Left lung (tissue), 10 donors: ENCODE measurements around the gene ABHD5. TPM values are rescaled to one million over a fixed set of nuclear protein-coding genes. Genes with fewer than 3 reads are reported as not detected.

Source experiments
- ATAC-seq: fragments of 200-7000 bp; cut with Tn5 transposase; one replicate; pipeline ENCODE4 v1.9.1; 2020; ENCODE audit warnings: moderate library complexity
- DNase-seq, 4 donors: peaks; one replicate each; pipeline ENCODE4 v3.0.0-alpha.2; 2013 to 2020
- H3K27ac ChIP-seq, 2 donors: fragments of 200-600 bp; sonication (generic) in 1 of 2; one replicate each; pipeline versions ENCODE4 v1.5.0 to v1.8.0; 2020 to 2021
- H3K27me3 ChIP-seq, 2 donors: fragments of 200-600 bp; sonication (generic) in 1 of 2; one replicate each; pipeline versions ENCODE4 v1.5.0 to v1.8.0; 2020 to 2021
- H3K36me3 ChIP-seq, 2 donors: fragments of 200-600 bp; sonication (generic) in 1 of 2; one replicate each; pipeline versions ENCODE4 v1.5.0 to v1.8.0; 2020 to 2021
- H3K4me1 ChIP-seq, 2 donors: fragments of 200-600 bp; one replicate each; pipeline ENCODE4 v1.8.0; 2021
- H3K4me3 ChIP-seq, 2 donors: fragments of 200-600 bp; sonication (generic) in 1 of 2; one replicate each; pipeline versions ENCODE4 v1.5.0 to v1.8.0; 2020 to 2021; ENCODE audit warnings: mild to moderate bottlenecking in 1 of 2
- H3K9me3 ChIP-seq, 2 donors: fragments of 200-600 bp; sonication (generic) in 1 of 2; one replicate each; pipeline versions ENCODE4 v1.5.0 to v1.8.0; 2020 to 2021
- intact Hi-C, 2 donors: fragments of 100-400 bp; cut with DNase I; formaldehyde crosslinking; loops; one replicate each; pipeline versions ENCODE4 v1.11.2 to v1.14.2; 2022
- polyA plus RNA-seq, 6 donors: library from polyadenylated mRNA; unstranded; fragments of 120-200 nt; gene quantifications; one replicate each; pipeline ENCODE4 v1.2.1, GENCODE V29; 2013; ENCODE audit not compliant: insufficient read length in 6 of 6
- total RNA-seq, 2 donors: library from RNA; stranded (reverse); fragmentation: NEBNext Ultra II Directional; extraction: Animal tissue kit (Norgen Biotek cat#: 25700); gene quantifications; one replicate each; pipeline ENCODE4 v1.2.1, GENCODE V29; 2021
- TF ChIP-seq, protein P1 (sequence below), 2 donors: fragments of 200-600 bp; sonication (generic) in 1 of 2; IDR thresholded peaks; one replicate each; pipeline versions ENCODE4 v1.5.0 to v1.8.0; 2021; ENCODE audit warnings: antibody characterized with exemption in 2 of 2
- donor health status: DM: no; HTN: yes; CAD: no.
- donor health status: DM: no; HTN: no; CAD: no.

ABHD5 gene
- total and polyA plus RNA-seq, 8 donors, result 14.2 to 41.0 (median 17.2) TPM

DNA sequence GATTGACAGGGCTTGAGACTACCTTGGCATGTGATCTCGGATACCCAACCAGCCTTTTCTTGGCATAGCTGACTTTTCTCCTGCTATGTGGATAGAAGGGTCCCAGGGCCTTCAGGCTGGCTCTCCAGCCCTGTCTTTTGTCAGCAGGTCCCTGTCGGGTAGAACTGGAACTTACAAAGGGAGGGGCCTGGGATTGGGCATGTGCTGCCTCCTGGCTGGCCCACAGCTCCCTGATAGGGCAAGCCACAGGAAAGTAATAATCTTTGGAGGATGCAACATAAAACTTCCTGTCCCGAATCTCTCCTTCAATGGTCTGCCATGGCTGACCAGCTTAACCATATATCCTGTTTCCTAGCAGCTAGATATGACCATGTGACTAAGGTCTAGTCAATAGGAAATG, 89.1 kb downstream of the ABHD5 start:
- no peak for ATAC-seq
- H3K36me3 ChIP-seq, result no peaks in the 10 kb centered on the region
- H3K27me3 ChIP-seq, result no peaks in the 10 kb centered on the region
- intact Hi-C loops, result no loop called here
- TF ChIP-seq, protein P1, sequence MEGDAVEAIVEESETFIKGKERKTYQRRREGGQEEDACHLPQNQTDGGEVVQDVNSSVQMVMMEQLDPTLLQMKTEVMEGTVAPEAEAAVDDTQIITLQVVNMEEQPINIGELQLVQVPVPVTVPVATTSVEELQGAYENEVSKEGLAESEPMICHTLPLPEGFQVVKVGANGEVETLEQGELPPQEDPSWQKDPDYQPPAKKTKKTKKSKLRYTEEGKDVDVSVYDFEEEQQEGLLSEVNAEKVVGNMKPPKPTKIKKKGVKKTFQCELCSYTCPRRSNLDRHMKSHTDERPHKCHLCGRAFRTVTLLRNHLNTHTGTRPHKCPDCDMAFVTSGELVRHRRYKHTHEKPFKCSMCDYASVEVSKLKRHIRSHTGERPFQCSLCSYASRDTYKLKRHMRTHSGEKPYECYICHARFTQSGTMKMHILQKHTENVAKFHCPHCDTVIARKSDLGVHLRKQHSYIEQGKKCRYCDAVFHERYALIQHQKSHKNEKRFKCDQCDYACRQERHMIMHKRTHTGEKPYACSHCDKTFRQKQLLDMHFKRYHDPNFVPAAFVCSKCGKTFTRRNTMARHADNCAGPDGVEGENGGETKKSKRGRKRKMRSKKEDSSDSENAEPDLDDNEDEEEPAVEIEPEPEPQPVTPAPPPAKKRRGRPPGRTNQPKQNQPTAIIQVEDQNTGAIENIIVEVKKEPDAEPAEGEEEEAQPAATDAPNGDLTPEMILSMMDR (IDR thresholded peaks at IDR 0.05), result no peak
- H3K27ac ChIP-seq, result no peak overlapping the region
- no peaks in the 10 kb centered on the region for H3K9me3 ChIP-seq
- no peaks in the 10 kb centered on the region for H3K4me1 ChIP-seq
- no peak for DNase-seq
- H3K4me3 ChIP-seq, result no peak overlapping the region

DNA sequence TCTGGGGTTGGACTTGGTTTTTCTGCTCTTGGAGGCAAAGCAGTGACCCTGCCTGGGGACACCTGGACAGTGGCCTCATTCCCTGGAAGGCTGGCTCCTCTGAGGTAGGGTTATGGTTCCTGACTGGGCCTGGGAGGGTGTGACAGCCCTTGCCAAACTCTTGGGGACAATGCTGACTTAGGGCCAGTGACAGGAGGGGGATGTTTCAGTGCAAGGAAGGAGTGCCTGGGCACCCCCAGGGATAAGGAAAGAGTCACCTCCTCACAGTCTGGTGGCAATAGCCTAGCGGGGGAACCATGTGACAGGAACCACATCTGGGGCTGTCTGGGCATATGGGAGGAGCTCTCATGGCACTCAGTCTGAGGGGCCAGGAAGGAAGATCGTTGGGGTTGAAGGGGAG, 91.8 kb downstream of the ABHD5 start:
- Histone ChIP-seq H3K27me3 (peaks cover 0 to 6% of the 10 kb centered on the region in 2 donors), H3K4me3 (no peak overlapping the region), H3K4me1 (no peaks in the 10 kb centered on the region), H3K9me3 (no peaks in the 10 kb centered on the region), H3K27ac (no peak overlapping the region), H3K36me3 (no peaks in the 10 kb centered on the region)
- intact Hi-C loops, result no loop called here
- ATAC-seq, result no peak
- TF ChIP-seq, protein P1 (IDR thresholded peaks at IDR 0.05), result no peak
- no peak for DNase-seq

Other genes starting within 250 kb of the ABHD5 start
- gene ANO10, start 68.9 kb upstream of the ABHD5 start, total RNA-seq, result 10 to 100 TPM; 39.3 to 52.2 TPM
- gene ANO10, start 68.9 kb upstream of the ABHD5 start, polyA plus RNA-seq, result 10 to 100 TPM; 30.3 to 36.1 (median 34.9) TPM